Right lobe of liver (tissue), 6 donors: ENCODE data around the gene TGFBR2. TPM values are rescaled to one million over a fixed set of nuclear protein-coding genes. Genes with fewer than 3 reads are reported as not detected.
"Not testable (repeated sequence)": the region's sequence is repeated elsewhere in the genome, so short reads cannot be mapped to it uniquely, and the experiment has no call there.

ENCODE experiments used
- ATAC-seq, 4 donors: fragments of 200-7000 bp; cut with Tn5 transposase; one replicate each; pipeline ENCODE4 v1.9.1; 2020; ENCODE audit warnings: mild to moderate bottlenecking in 4 of 4, moderate library complexity in 4 of 4
- DNase-seq, 3 donors: peaks; one replicate each; pipeline ENCODE4 v3.0.0-alpha.2; 2020
- H3K27ac ChIP-seq, 3 donors: fragments of 200-600 bp; one replicate each; pipeline ENCODE4 v1.8.0; 2022
- H3K27me3 ChIP-seq, 2 donors: fragments of 200-600 bp; one replicate each; pipeline ENCODE4 v1.8.0; 2022
- H3K36me3 ChIP-seq, 4 donors: fragments of 200-600 bp; sonication (generic) in 1 of 4; one replicate each; pipeline versions ENCODE4 v1.5.1 to v1.8.0; 2017 to 2022; ENCODE audit warnings: control low read depth in 1 of 4
- H3K4me1 ChIP-seq, 4 donors: fragments of 200-600 bp; sonication (generic) in 1 of 4; one replicate each; pipeline versions ENCODE4 v1.5.1 to v1.8.0; 2017 to 2022; ENCODE audit warnings: control low read depth in 1 of 4
- H3K4me3 ChIP-seq, 3 donors: fragments of 200-600 bp; one replicate each; pipeline ENCODE4 v1.8.0; 2022
- H3K9me3 ChIP-seq, 4 donors: fragments of 200-600 bp; sonication (generic) in 1 of 4; one replicate each; pipeline versions ENCODE4 v1.5.1 to v1.8.0; 2017 to 2022; ENCODE audit warnings: control low read depth in 1 of 4
- CTCF ChIP-seq, 4 donors: fragments of 200-600 bp in 3 of 4; fragments of 450-650 bp in 1 of 4; IDR thresholded peaks; one replicate each; pipeline versions ENCODE4 v1.5.1 to v1.8.0; 2016 to 2022; ENCODE audit warnings: antibody characterized with exemption in 4 of 4, mild to moderate bottlenecking in 2 of 4
- POLR2A ChIP-seq: fragments of 450-650 bp; IDR thresholded peaks from one replicate; pipeline ENCODE4 v1.6.1; 2017; ENCODE audit warnings: antibody characterized with exemption, mild to moderate bottlenecking
- WGBS: methylation state at CpG from one replicate; pipeline ENCODE4 v1.1.6; 2018; ENCODE audit warnings: low coverage, low lambda C conversion rate; ENCODE audit not compliant: insufficient coverage; ENCODE audit errors: missing lambda C conversion rate; 5-methylcytosine and 5-hydroxymethylcytosine counted together
- intact Hi-C, 2 donors: fragments of 100-400 bp; cut with DNase I; formaldehyde crosslinking; loops; one replicate each; pipeline versions ENCODE4 v1.11.2 to v1.14.1; 2022
- total RNA-seq, 6 experiments: library from RNA; depleted of rRNA in 2 of 6; stranded (reverse); fragments of >200 nt in 2 of 6; fragmentation: NEBNext Ultra II Directional in 3 of 6; extraction: Animal tissue kit (Norgen Biotek cat#: 25700) in 3 of 6; gene quantifications; one replicate each; pipeline versions ENCODE4 v1.1.0 to v1.2.4, GENCODE V29; 2016 to 2023
- donor health status: DM: no; HTN: yes; CAD: no.
- donor health status: DM: no; HTN: no; CAD: no.
- donor health status: DM: no; HTN: no; CAD: no.
- donor health status: DM: no; HTN: yes; CAD: no.
- donor health status: DM: no; HTN: yes; CAD: no.

TGFBR2 gene
- total RNA-seq, 6 experiments from 2014 or later = 24.9 to 52.6 (median 45.5) TPM

- no peak for ATAC-seq
- no peak for DNase-seq
- WGBS = 82% methylated on average over 2 of the region's 2 CpGs
- Histone ChIP-seq H3K4me3 (no peak overlapping the region), H3K36me3 (peaks cover 0 to 19% (median 3%) of the 10 kb centered on the region in 4 donors), H3K27ac (no peak overlapping the region), H3K9me3 (no peaks in the 10 kb centered on the region), H3K27me3 (no peaks in the 10 kb centered on the region), H3K4me1 (no peaks in the 10 kb centered on the region)
- TF ChIP-seq POLR2A = no peak
- TF ChIP-seq CTCF (IDR thresholded peaks at IDR 0.05) = no peak
- intact Hi-C loops = no loop called here
These were observed 59.1 kb downstream of the TGFBR2 start for GRCh38 chr3:30665539-30665938.

GRCh38 chr3:30666572-30667279, 60.3 kb downstream of the TGFBR2 start:
- WGBS = 70% methylated on average over 6 of the region's 7 CpGs
- Histone ChIP-seq H3K27me3 (no peaks in the 10 kb centered on the region), H3K4me1 (no peaks in the 10 kb centered on the region), H3K27ac (peak overlapping the region in 1 of 3 donors; percentile 27), H3K9me3 (no peaks in the 10 kb centered on the region), H3K36me3 (peaks cover 0 to 15% (median 5%) of the 10 kb centered on the region in 4 donors), H3K4me3 (no peak overlapping the region)
- intact Hi-C loops = no loop called here
- ATAC-seq = peak in 2 of 4 donors; percentile 22
- no peak for TF ChIP-seq CTCF (IDR thresholded peaks at IDR 0.05)
- no peak for DNase-seq

GRCh38 chr3:30667280-30667651, 60.9 kb downstream of the TGFBR2 start:
- no peaks in the 10 kb centered on the region for H3K9me3 ChIP-seq
- H3K36me3 ChIP-seq = peaks cover 1 to 15% (median 9%) of the 10 kb centered on the region in 4 donors
- intact Hi-C loops = no loop called here
- 42% methylated on average over 1 of the region's 1 CpG for WGBS
- H3K27ac ChIP-seq = peak overlapping the region in 1 of 3 donors; percentile 27
- H3K4me1 ChIP-seq = no peaks in the 10 kb centered on the region
- H3K4me3 ChIP-seq = no peak overlapping the region
- no peak for DNase-seq
- no peaks in the 10 kb centered on the region for H3K27me3 ChIP-seq
- ATAC-seq = no peak
- TF ChIP-seq CTCF (IDR thresholded peaks at IDR 0.05) = no peak
- no peak for TF ChIP-seq POLR2A

GRCh38 chr3:30668051-30668609, 61.7 kb downstream of the TGFBR2 start:
- H3K9me3 ChIP-seq = no peaks in the 10 kb centered on the region
- peaks cover 6 to 18% (median 16%) of the 10 kb centered on the region in 4 donors for H3K36me3 ChIP-seq
- intact Hi-C loops = no loop called here
- H3K4me1 ChIP-seq = peaks cover 0 to 5% (median 0%) of the 10 kb centered on the region in 4 donors
- TF ChIP-seq CTCF (IDR thresholded peaks at IDR 0.05) (no peak), POLR2A (no peak)
- WGBS = 84% methylated on average over 5 of the region's 5 CpGs
- H3K27me3 ChIP-seq = no peaks in the 10 kb centered on the region
- H3K4me3 ChIP-seq = no peak overlapping the region
- no peak overlapping the region for H3K27ac ChIP-seq
- DNase-seq = no peak
- no peak for ATAC-seq

- H3K4me3 ChIP-seq, H3K4me1 ChIP-seq, H3K9me3 ChIP-seq, H3K27me3 ChIP-seq, intact Hi-C loops, H3K27ac ChIP-seq, ATAC-seq, DNase-seq: not testable (repeated sequence)
- peaks cover 6 to 24% (median 22%) of the 10 kb centered on the region in 4 donors for H3K36me3 ChIP-seq
- WGBS = 98% methylated on average over 7 of the region's 7 CpGs
These were observed 63.0 kb downstream of the TGFBR2 start for GRCh38 chr3:30669360-30669934.
